Ascending aorta (tissue), 2 donors: ENCODE results near the gene FGD2. TPM values are rescaled to one million over a fixed set of nuclear protein-coding genes. Genes with fewer than 3 reads are reported as not detected.

Source experiments
- DNase-seq, 2 donors: peaks; one replicate each; pipeline ENCODE4 v3.0.0-alpha.2; 2019; ENCODE audit warnings: low spot score in 2 of 2
- H3K27ac ChIP-seq, 2 donors: fragments of 200-600 bp; sonication (generic); one replicate each; pipeline ENCODE4 v1.5.1; 2016 to 2017; ENCODE audit warnings: mild to moderate bottlenecking in 1 of 2
- H3K27me3 ChIP-seq: fragments of 200-600 bp; sonication (generic); one replicate; pipeline ENCODE4 v1.5.1; 2017
- H3K36me3 ChIP-seq, 2 donors: fragments of 200-600 bp; sonication (generic); one replicate each; pipeline ENCODE4 v1.5.1; 2016
- H3K4me1 ChIP-seq, 2 donors: fragments of 200-600 bp; sonication (generic); one replicate each; pipeline ENCODE4 v1.5.1; 2016 to 2017; ENCODE audit warnings: mild to moderate bottlenecking in 1 of 2
- H3K4me3 ChIP-seq, 2 donors: fragments of 200-600 bp; sonication (generic); one replicate each; pipeline ENCODE4 v1.5.1; 2016 to 2017; ENCODE audit warnings: mild to moderate bottlenecking in 1 of 2
- H3K9me3 ChIP-seq, 2 donors: fragments of 200-600 bp; sonication (generic); one replicate each; pipeline ENCODE4 v1.5.1; 2016
- intact Hi-C: fragments of 100-400 bp; cut with DNase I; formaldehyde crosslinking; loops from one replicate; pipeline ENCODE4 v1.15.1; 2023
- total RNA-seq: library from RNA; depleted of rRNA; stranded (reverse); fragments of >200 nt; gene quantifications from one replicate; pipeline ENCODE4 v1.1.0, GENCODE V29; 2016
- TF ChIP-seq, protein P1 (sequence below), 3 experiments: fragments of 200-600 bp in 2 of 3; fragments of 450-650 bp in 1 of 3; sonication (generic) in 2 of 3; IDR thresholded peaks; one replicate each; pipeline ENCODE4 v1.5.1; 2016 to 2019; ENCODE audit warnings: antibody characterized with exemption in 3 of 3, mild to moderate bottlenecking in 1 of 3, moderate library complexity in 1 of 3

Gene FGD2
- total RNA-seq, 1 donor from 2014 or later, result 49.4 TPM

DNA sequence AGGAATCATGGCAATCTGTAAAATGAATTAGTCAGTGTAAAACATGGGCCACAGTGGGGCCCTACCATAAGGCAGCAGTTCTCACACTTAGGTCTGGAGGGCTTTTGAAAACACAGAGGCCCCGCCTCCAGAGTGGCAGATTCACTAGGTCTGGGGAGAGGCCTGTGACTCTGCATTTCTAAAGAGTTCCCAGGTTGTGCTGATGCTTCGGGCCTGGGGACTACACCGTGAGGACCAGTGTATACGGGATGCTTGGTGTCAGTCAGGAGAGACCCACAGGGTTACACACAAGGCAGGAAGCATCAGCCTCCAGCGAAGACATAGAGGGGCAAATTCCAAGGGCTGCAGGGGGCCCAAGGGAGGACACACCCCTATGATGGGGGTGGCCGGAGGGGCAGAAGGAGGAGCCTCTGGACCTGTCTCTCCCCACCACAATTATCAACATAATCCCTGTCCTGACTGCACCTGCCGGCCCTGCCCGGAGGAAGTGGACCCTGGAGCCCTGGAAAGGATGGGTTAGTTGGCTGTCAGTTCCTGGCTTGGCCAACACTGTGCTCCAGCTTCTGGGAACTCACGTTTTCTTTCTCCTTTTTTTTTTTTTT is 46.7 kb downstream of the FGD2 start:
- H3K4me1 ChIP-seq, result peaks cover 0 to 6% of the 10 kb centered on the region in 2 donors
- no peaks in the 10 kb centered on the region for H3K27me3 ChIP-seq
- TF ChIP-seq, protein P1, sequence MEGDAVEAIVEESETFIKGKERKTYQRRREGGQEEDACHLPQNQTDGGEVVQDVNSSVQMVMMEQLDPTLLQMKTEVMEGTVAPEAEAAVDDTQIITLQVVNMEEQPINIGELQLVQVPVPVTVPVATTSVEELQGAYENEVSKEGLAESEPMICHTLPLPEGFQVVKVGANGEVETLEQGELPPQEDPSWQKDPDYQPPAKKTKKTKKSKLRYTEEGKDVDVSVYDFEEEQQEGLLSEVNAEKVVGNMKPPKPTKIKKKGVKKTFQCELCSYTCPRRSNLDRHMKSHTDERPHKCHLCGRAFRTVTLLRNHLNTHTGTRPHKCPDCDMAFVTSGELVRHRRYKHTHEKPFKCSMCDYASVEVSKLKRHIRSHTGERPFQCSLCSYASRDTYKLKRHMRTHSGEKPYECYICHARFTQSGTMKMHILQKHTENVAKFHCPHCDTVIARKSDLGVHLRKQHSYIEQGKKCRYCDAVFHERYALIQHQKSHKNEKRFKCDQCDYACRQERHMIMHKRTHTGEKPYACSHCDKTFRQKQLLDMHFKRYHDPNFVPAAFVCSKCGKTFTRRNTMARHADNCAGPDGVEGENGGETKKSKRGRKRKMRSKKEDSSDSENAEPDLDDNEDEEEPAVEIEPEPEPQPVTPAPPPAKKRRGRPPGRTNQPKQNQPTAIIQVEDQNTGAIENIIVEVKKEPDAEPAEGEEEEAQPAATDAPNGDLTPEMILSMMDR (IDR thresholded peaks at IDR 0.05), result no peak
- no peak overlapping the region for H3K27ac ChIP-seq
- no peaks in the 10 kb centered on the region for H3K9me3 ChIP-seq
- H3K36me3 ChIP-seq, result no peaks in the 10 kb centered on the region
- no peak overlapping the region for H3K4me3 ChIP-seq
- peak in 1 of 2 donors; percentile 60 for DNase-seq
- intact Hi-C loops, result loop anchor here (5.0 kb wide), 1 partner anchor 75 kb away; no protein-coding TSS in a partner anchor

DNA sequence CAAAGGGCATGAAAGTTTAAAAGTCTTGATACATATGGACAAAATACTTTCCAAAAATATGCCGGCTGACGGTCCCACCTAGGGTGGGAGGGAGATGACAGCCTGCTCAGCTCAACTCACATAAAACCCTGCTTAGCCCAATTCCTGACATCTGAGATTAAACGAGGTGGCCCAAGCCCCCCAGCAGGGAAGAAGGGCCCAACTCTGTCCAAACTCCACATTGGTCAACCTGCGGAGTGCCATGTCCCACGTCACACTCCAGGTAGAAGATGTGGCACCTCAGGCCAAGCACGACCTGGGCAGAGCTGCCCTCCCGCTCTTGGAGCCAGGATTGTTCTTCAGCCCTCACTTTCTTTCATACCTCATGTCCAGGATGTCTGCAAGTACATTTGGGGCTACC is 48.2 kb downstream of the FGD2 start:
- peak in 1 of 2 donors; percentile 58 for DNase-seq
- Histone ChIP-seq H3K27me3 (no peaks in the 10 kb centered on the region), H3K9me3 (no peaks in the 10 kb centered on the region), H3K4me3 (no peak overlapping the region), H3K36me3 (no peaks in the 10 kb centered on the region), H3K4me1 (peaks cover 0 to 6% of the 10 kb centered on the region in 2 donors), H3K27ac (no peak overlapping the region)
- TF ChIP-seq, protein P1 (IDR thresholded peaks at IDR 0.05), result no peak
- intact Hi-C loops, result loop anchor here (5.0 kb wide), 1 partner anchor 74 kb away; no protein-coding TSS in a partner anchor

DNA sequence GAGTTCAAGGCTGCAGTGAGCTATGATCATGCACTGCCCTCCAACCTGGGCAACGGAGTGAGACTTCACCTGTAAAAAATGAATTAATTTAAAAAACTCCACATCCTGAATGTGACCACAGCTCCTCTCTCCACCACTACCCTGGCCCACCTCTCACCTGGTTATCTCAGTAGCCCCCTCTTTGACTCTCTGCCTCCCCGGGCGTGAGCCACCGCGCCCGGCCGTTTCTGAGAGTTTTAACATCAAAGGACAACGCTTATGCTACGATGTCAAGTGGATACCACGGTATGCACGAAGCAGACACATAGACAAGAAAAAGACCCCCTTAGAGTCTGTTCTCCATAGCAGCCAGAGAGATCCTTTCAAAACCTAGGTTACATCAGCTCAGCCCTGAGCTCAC is 48.7 kb downstream of the FGD2 start:
- DNase-seq, result no peak
- Histone ChIP-seq H3K4me1 (peaks cover 0 to 7% of the 10 kb centered on the region in 2 donors), H3K27me3 (no peaks in the 10 kb centered on the region), H3K36me3 (no peaks in the 10 kb centered on the region), H3K27ac (no peak overlapping the region), H3K9me3 (no peaks in the 10 kb centered on the region), H3K4me3 (no peak overlapping the region)
- TF ChIP-seq, protein P1 (IDR thresholded peaks at IDR 0.05), result no peak
- intact Hi-C loops, result loop anchor here (5.0 kb wide), 1 partner anchor 73 kb away; no protein-coding TSS in a partner anchor

DNA sequence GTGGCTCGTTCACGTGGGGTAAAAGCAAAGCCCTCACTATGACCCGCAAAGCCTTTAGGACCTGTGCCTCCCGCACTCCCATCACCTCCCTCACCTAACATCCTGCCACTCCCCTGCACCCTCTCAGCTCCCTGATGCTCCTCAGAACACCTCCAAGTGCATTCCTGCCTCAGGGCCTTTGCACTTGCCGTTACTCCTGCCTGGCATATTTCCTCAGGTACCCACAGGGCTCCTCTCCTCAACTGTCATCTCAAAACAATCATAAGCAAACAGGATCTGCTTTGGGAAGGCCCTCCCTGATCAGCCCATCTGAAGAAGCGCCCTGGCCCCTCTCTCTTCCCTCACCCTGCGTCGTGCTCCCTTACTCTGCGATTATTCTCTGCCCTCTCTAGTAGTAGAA is 49.1 kb downstream of the FGD2 start:
- Histone ChIP-seq H3K4me3 (no peak overlapping the region), H3K9me3 (no peaks in the 10 kb centered on the region), H3K27me3 (no peaks in the 10 kb centered on the region), H3K4me1 (peaks cover 0 to 11% of the 10 kb centered on the region in 2 donors), H3K27ac (no peak overlapping the region), H3K36me3 (no peaks in the 10 kb centered on the region)
- no peak for DNase-seq
- intact Hi-C loops, result loop anchor here (5.0 kb wide), 1 partner anchor 73 kb away; no protein-coding TSS in a partner anchor
- TF ChIP-seq, protein P1 (IDR thresholded peaks at IDR 0.05), result no peak

DNA sequence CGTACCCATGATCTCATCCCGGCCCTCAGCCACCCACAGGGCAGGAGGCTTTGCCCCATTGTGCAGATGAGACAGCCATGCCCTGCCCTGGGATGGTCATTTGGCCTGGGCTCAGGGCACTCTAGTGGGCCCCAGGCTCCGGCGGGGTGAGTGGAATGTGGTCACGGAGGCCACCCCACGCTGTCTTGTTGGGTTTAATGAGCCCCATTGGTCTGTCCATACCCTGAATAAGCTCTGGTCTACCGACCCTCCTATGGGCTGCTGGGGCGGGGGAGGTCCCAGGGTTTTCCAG is 50.6 kb downstream of the FGD2 start:
- H3K27me3 ChIP-seq, result no peaks in the 10 kb centered on the region
- no peak for DNase-seq
- H3K9me3 ChIP-seq, result no peaks in the 10 kb centered on the region
- H3K36me3 ChIP-seq, result no peaks in the 10 kb centered on the region
- intact Hi-C loops, result no loop called here
- H3K4me1 ChIP-seq, result peaks cover 3 to 13% of the 10 kb centered on the region in 2 donors
- H3K4me3 ChIP-seq, result no peak overlapping the region
- no peak overlapping the region for H3K27ac ChIP-seq
- TF ChIP-seq, protein P1 (IDR thresholded peaks at IDR 0.05), result no peak
